ENCODE results near the gene OR8K3. TPM values are rescaled to one million over a fixed set of nuclear protein-coding genes. Genes with fewer than 3 reads are reported as not detected.

The OR8K3 gene
- not detected for total RNA-seq (ENCODE audit: unreplicated experiment)
- long read RNA-seq, result 0 reads

DNA sequence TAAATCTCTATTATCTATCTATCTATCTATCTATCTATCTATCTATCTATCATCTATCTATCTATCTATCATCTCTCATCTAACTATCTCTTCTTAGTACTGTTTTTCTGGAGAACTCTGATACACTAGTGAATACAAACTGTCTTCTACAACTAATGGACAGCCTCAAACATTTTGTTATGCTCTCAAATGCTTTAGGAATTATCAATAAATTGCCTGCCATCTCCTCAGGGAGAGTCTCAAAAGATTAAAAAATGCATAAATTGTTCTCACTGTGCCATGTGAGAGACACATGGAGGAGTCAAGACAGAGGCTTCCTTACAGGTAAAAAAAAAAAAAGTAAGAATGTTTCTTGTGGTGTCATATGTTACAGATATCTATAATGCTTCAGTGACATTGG, at the start of gene OR8K3:
OR8K3 (plus strand) TSS at position 301 of the 400 bp plus-strand sequence. CDS start 3,163 bp downstream, outside the sequence.
- Mint-ChIP-seq H3K9me3 (ENCODE audit: unreplicated experiment) (no peaks in the 10 kb centered on the region), H3K36me3 (ENCODE audit: unreplicated experiment) (no peaks in the 10 kb centered on the region), H3K27me3 (ENCODE audit: unreplicated experiment) (no peaks in the 10 kb centered on the region), H3K27ac (ENCODE audit: unreplicated experiment) (no peak within 1 kb of the TSS), H3K4me3 (ENCODE audit: unreplicated experiment) (no peak within 1 kb of the TSS), H3K4me1 (ENCODE audit: low read depth, unreplicated experiment) (no peaks in the 10 kb centered on the region)
- TF ChIP-seq, protein P1, sequence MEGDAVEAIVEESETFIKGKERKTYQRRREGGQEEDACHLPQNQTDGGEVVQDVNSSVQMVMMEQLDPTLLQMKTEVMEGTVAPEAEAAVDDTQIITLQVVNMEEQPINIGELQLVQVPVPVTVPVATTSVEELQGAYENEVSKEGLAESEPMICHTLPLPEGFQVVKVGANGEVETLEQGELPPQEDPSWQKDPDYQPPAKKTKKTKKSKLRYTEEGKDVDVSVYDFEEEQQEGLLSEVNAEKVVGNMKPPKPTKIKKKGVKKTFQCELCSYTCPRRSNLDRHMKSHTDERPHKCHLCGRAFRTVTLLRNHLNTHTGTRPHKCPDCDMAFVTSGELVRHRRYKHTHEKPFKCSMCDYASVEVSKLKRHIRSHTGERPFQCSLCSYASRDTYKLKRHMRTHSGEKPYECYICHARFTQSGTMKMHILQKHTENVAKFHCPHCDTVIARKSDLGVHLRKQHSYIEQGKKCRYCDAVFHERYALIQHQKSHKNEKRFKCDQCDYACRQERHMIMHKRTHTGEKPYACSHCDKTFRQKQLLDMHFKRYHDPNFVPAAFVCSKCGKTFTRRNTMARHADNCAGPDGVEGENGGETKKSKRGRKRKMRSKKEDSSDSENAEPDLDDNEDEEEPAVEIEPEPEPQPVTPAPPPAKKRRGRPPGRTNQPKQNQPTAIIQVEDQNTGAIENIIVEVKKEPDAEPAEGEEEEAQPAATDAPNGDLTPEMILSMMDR (IDR thresholded peaks at IDR 0.05; ENCODE audit: partially characterized antibody, unreplicated experiment), result no peak
- no peak for DNase-seq

- Mint-ChIP-seq H3K36me3 (ENCODE audit: unreplicated experiment) (no peaks in the 10 kb centered on the region), H3K4me1 (ENCODE audit: low read depth, unreplicated experiment) (no peaks in the 10 kb centered on the region), H3K9me3 (ENCODE audit: unreplicated experiment) (peaks cover 2% of the 10 kb centered on the region), H3K27me3 (ENCODE audit: unreplicated experiment) (no peaks in the 10 kb centered on the region), H3K4me3 (ENCODE audit: unreplicated experiment) (no peak overlapping the region), H3K27ac (ENCODE audit: unreplicated experiment) (no peak overlapping the region)
- no peak for DNase-seq
- TF ChIP-seq, protein P1 (IDR thresholded peaks at IDR 0.05; ENCODE audit: partially characterized antibody, unreplicated experiment), result no peak
These were observed 43.9 kb upstream of the OR8K3 start for GRCh38 chr11:56271092-56271491.

DNA sequence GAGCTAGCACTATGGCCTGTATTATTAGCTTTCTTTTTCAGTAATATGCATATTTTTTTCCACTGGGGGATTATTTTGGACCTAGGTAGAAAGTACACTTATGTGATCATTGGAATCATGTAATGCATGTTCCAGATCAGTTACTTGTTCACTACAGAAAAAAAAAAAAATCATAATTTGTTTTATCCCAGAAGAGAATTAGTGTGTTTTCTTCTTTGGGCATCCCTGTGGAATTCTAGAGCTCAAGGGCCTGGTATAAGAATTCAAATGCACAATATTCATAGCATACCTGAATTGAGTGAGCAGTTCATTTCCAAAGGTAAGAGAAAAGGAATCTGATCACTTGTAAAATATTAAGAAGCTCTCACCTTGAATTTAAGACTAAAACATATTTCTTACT, 41.1 kb upstream of the OR8K3 start, which contains the start of gene OR5T1:
OR5T1 (plus strand) TSS at position 301 of the 400 bp plus-strand sequence. CDS start 1,485 bp downstream, outside the sequence.
- Mint-ChIP-seq H3K4me3 (ENCODE audit: unreplicated experiment) (no peak within 1 kb of the TSS), H3K9me3 (ENCODE audit: unreplicated experiment) (peaks cover 2% of the 10 kb centered on the region), H3K27me3 (ENCODE audit: unreplicated experiment) (no peaks in the 10 kb centered on the region), H3K27ac (ENCODE audit: unreplicated experiment) (no peak within 1 kb of the TSS), H3K4me1 (ENCODE audit: low read depth, unreplicated experiment) (no peaks in the 10 kb centered on the region), H3K36me3 (ENCODE audit: unreplicated experiment) (no peaks in the 10 kb centered on the region)
- TF ChIP-seq, protein P1 (IDR thresholded peaks at IDR 0.05; ENCODE audit: partially characterized antibody, unreplicated experiment), result no peak
- DNase-seq, result no peak

GRCh38 chr11:56292154-56292553, 22.8 kb upstream of the OR8K3 start, which contains the start of gene OR8H1:
OR8H1 (minus strand) TSS chr11:56292254; CDS start chr11:56291062, 1,192 bp downstream.
- no peak for DNase-seq
- Mint-ChIP-seq H3K27ac (ENCODE audit: unreplicated experiment) (no peak within 1 kb of the TSS), H3K27me3 (ENCODE audit: unreplicated experiment) (no peaks in the 10 kb centered on the region), H3K9me3 (ENCODE audit: unreplicated experiment) (no peaks in the 10 kb centered on the region), H3K4me1 (ENCODE audit: low read depth, unreplicated experiment) (no peaks in the 10 kb centered on the region), H3K36me3 (ENCODE audit: unreplicated experiment) (no peaks in the 10 kb centered on the region), H3K4me3 (ENCODE audit: unreplicated experiment) (no peak within 1 kb of the TSS)
- TF ChIP-seq, protein P1 (IDR thresholded peaks at IDR 0.05; ENCODE audit: partially characterized antibody, unreplicated experiment), result no peak

DNA sequence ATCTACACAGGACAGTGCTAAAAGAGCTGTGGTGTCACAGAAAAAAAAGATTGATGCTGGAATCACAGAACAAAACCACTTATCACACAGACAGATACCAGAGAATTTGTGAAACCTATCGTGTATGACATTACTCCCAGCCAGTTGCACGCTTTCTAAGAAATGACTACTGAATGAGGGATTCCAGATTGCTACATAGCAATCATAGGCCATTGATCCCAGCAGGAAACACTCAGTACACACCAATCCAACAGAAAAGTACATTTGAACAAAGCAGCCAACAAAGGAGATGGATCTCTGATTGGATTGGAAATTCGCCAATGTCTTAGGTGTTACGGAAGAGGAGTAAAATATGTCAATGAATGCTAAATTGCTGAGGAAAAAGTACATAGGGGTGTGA, 18.0 kb upstream of the OR8K3 start:
- DNase-seq, result no peak
- TF ChIP-seq, protein P1 (IDR thresholded peaks at IDR 0.05; ENCODE audit: partially characterized antibody, unreplicated experiment), result no peak
- H3K9me3 Mint-ChIP-seq (ENCODE audit: unreplicated experiment), result no peaks in the 10 kb centered on the region
- H3K27ac Mint-ChIP-seq (ENCODE audit: unreplicated experiment), result no peak overlapping the region
- H3K4me3 Mint-ChIP-seq (ENCODE audit: unreplicated experiment), result no peak overlapping the region
- H3K27me3 Mint-ChIP-seq (ENCODE audit: unreplicated experiment), result no peaks in the 10 kb centered on the region
- no peaks in the 10 kb centered on the region for H3K36me3 Mint-ChIP-seq (ENCODE audit: unreplicated experiment)
- no peaks in the 10 kb centered on the region for H3K4me1 Mint-ChIP-seq (ENCODE audit: low read depth, unreplicated experiment)
